AG09309 (cell line): ENCODE results near the gene GPR150.
"Not testable (repeated sequence)": the region's sequence is repeated elsewhere in the genome, so short reads cannot be mapped to it uniquely, and the experiment has no call there.

Experiments
- DNase-seq: peaks from one replicate; pipeline ENCODE4 v3.0.0-alpha.2; 2010; ENCODE audit warnings: low read depth
- H3K4me3 ChIP-seq: 2 replicates; pipeline ENCODE4 v1.5.1; 2011; ENCODE audit warnings: mild to moderate bottlenecking, low read depth, low read length, moderate library complexity; ENCODE audit not compliant: control insufficient read depth
- CTCF ChIP-seq: IDR thresholded peaks from 2 replicates; pipeline ENCODE4 v1.5.1; 2011; ENCODE audit warnings: mild to moderate bottlenecking, low read depth, low read length, inconsistent platforms; ENCODE audit not compliant: insufficient read depth, control insufficient read depth; ENCODE audit errors: missing control alignments

GPR150 gene

DNA sequence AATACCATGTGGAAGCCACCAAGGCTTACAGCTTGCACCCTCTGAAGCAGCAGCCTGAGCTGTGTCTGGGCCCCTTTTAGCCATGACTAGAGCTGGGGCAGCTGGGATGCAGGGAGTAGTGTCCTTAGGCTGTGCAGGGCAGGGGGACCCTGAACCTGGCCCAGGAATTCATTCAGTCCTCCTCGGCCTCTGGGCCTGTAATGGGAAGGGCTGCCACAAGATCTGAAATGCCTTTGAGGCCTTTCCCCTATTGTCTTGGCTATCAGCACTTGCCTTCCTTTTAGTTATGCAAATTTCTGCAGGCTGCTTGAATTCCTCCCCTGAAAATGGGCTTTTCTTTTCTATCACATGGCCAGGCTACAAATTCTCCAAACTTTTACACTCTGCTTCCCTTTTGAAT, 9.0 kb downstream of the GPR150 start:
- DNase-seq: no peak
- TF ChIP-seq CTCF: no peak
- no peak overlapping the region for H3K4me3 ChIP-seq

GRCh38 chr5:95630394-95630917, 10.6 kb downstream of the GPR150 start:
- TF ChIP-seq CTCF: no peak

GRCh38 chr5:95631255-95631958, 11.5 kb downstream of the GPR150 start:
- TF ChIP-seq CTCF: no peak
- peak; percentile 77 for DNase-seq
- H3K4me3 ChIP-seq: no peak overlapping the region

More at GRCh38 chr5:95630394-95630917, 10.6 kb downstream of the GPR150 start:
- DNase-seq: no peak
- no peak overlapping the region for H3K4me3 ChIP-seq

DNA sequence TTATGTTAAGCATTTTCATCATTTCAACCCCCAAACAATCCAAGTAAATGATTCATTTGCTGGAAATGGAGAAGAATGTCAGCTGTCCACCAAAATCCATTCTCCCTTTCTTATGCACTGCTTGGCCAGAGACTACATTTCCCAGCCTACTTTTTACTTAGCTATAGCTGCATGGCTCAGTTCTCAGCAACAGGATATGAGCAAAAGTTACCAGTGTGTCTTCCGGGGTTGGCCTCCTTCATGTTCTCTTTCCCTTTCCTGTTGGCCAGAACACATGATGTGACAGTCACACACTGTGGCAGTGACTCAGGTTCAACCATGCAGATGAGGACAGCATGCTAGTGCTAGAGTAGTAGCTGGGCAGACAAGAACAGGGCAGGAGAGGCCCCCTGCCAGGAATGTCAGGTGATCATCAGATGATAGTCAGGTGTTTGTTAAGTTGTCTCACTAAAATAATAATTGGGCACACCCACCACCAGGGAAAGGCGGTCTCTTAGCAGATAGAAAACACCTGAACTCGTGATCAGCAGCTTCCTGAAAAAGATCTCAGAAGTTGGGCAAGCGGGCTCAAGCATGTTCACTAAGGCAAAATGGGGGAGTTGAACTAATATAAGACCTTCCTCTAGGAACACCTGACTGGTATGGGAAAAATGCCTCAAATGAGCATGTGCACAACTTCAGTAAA, 12.2 kb downstream of the GPR150 start:
- no peak for TF ChIP-seq CTCF
- no peak for DNase-seq
- H3K4me3 ChIP-seq: no peak overlapping the region

DNA sequence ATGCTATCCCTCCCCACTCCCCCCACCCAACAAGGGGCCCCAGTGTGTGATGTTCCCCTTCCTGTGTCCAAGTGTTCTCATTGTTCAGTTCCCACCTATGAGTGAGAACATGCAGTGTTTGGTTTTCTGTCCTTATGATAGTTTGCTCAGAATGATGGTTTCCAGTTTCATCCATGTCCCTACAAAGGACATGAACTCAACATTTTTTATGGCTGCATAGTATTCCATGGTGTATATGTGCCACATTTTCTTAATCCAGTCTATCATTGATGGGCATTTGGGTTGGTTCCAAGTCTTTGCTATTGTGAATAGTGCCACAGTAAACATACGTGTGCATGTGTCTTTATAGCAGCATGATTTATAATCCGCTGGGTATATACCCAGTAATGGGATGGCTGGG, 13.1 kb downstream of the GPR150 start:
- H3K4me3 ChIP-seq, DNase-seq: not testable (repeated sequence)

GRCh38 chr5:95633671-95634070, 13.8 kb downstream of the GPR150 start:
- DNase-seq: no peak
- TF ChIP-seq CTCF: no peak

DNA sequence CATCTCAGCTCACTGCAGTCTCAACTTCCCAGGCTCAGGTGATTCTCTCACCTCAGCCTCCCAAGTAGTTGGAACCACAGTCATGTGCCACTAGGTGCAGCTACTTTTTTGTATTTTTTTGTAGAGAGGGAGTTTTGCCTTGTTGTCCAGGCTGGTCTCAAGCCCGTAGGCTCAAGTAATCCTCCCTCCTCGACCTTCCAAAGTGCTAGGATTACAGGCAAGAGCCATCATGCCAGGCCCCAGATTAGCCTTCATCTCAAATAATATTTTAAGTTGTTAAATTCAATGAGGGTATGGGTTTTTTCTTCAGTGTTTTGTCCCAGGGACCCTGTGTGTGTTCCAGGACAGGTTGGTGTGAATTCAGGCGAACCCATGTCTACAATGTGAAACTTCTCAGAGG, 14.2 kb downstream of the GPR150 start:
- TF ChIP-seq CTCF: no peak
- H3K4me3 ChIP-seq: no peak overlapping the region
- no peak for DNase-seq

More at GRCh38 chr5:95633671-95634070, 13.8 kb downstream of the GPR150 start:
- no peak overlapping the region for H3K4me3 ChIP-seq
